Stimulated activated CD8-positive, alpha-beta memory T cell treated with anti-CD3 and anti-CD28 coated beads, Interleukin-12 subunit alpha, Interleukin-12 subunit beta, amount 100 ng/mL, for 24 hours (primary cell): ENCODE data around the gene UBC.
"Not testable (repeated sequence)": the region's sequence is repeated elsewhere in the genome, so short reads cannot be mapped to it uniquely, and the experiment has no call there.

Experiments used
- DNase-seq: peaks from one replicate; pipeline ENCODE4 v3.0.0-alpha.2; 2020; ENCODE audit errors: extremely low read depth

Gene UBC

GRCh38 chr12:124884587-124885438 is 29.6 kb downstream of the UBC start:
- DNase-seq = no peak

GRCh38 chr12:124883263-124884130 is 31.0 kb downstream of the UBC start:
- DNase-seq = no peak

- DNase-seq = no peak
Measured at GRCh38 chr12:124881123-124881522, 33.3 kb downstream of the UBC start.

DNA sequence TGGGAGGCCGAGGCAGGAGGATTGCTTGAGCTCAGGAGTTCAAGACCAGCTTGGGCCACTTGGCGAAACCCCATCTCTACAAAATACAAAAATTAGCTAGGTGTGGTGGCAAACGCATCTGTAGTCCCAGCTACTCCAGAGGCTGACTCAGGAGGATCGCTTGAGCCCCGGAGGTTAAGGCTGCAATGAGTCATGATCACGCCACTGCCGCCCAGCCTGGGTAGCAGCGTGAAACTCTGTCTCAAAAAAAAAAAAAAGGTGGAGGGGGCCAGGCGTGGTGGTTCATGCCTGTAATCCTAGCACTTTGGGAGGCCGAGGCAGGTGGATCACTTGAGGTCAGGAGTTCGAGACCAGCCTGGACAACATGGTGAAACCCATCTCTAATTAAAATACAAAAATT is 34.1 kb downstream of the UBC start:
- DNase-seq = not testable (repeated sequence)

DNA sequence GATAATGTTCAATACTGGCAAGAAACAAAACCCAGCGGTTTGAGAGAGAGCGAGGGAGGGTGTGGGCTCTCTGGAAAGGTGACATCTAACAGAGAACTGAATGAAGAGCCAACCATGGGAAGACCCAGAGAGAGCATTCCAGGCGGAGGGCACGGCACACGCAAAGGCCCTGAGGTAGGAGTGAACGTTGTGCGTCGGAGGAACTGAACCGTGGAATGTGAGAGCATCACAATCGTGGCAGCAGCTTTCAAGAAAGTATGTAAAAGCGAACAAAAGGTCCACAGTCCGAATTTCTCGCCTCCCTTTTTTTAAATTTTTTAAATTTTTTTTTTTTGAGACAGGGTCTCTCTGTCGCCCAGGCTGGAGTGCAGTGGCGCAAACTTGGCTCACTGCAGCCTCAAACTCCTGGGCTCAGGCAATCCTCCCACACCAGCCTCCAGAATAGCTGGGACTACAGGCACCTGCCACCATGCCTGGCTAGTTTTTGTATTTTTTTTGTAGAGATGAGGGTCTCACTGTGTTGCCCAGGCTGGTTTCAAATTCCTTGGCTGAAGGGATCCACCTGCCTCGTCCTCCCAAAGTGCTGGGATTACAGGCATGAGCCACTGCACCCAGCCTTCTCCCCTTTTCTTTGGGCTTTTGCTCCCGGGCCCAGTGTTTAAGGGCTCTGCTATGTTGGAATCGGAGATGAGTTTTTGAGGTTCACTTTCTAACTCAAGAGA is 35.5 kb downstream of the UBC start:
- no peak for DNase-seq

DNA sequence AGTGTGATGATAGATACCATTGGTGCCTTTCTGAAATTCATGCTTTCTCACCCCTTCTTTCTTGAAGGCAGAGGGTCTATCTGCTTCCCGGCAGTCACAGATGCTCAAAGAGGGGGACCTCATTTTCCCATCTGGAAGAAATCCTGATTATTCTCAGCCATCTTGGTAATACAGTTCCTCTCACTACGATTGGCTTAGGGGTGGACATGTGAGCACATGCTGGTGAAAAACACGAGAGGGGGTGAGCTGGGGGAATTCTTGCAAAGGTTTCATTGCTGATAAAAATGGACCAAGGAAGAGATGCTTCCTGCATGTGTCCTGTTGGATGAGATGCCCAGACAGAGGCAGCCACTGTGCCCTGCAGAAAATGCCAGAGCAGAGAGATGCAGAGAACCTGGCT is 37.0 kb downstream of the UBC start:
- DNase-seq = no peak

GRCh38 chr12:124876171-124876570 is 38.3 kb downstream of the UBC start:
- no peak for DNase-seq

GRCh38 chr12:124875803-124876132 is 38.7 kb downstream of the UBC start:
- DNase-seq = no peak

DNA sequence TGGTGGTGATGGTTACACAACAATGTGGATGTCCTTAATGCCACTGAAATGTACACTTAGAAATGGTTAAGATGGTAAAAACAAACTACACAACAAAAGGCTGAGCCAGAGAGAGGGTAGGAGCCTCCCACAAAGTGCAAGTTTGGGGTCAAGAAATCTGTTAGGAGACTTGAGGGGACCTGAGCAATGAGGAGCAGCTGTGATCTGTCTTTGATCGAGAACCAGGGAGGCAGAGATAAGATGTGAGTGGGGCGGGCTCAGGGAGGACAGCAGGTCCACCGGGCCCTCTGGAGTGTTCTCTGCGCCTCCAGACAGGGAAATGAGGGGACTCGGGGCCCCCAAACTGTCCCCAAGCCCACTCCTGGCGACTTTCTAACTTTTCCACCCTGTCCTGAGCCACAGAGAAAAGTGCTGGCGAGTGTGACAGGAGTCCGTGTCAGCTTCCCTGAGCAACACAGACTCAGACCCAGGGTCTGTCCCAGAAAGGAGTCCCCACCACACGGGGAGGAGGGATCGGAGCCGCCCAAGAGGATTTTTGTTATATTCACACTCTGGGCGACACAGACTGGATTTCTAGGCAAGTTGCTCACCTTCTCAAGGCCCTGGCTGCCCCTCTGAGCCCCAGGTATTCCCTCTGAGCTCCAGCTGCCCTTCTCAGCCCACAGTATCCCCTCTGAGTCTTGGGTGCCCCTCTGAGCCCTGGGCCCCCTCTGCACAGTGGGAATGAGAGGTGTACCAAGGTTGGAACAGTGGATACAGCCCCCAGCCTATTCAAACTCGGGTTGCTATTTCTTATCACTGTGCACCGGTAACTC is 39.3 kb downstream of the UBC start:
- no peak for DNase-seq

GRCh38 chr12:124874188-124874587 is 40.3 kb downstream of the UBC start:
- DNase-seq = no peak

DNA sequence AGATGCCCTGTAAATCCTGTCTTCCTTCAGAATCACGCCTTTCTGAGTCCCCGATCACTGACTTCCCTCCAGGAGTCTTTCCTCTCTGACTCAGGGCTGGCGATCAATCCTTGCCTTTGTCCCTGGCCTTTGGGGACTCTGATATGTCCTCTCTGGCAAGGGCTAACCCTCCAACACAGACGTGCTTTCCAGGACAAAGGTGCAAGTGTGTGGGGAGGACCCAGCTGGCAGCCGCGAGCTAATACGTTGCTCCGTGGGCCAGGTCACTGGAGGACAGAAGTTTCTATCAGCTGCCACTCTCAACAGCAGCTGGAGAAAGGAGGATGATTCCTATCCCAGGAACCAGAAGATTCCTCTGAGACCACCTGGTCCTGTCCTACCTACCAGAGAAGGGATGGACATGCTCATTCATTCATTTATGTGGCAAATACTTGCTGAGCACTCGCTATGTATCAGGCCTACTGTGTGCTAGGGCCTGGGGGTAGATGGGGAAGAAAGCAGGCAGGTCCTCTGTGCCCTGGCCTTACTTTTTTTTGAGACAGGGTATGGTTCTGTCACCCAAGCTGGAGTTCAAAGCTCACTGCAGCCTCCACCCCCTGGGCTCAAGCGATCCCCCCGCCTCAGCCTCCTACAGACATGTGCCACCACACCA is 42.3 kb downstream of the UBC start:
- no peak for DNase-seq

DNA sequence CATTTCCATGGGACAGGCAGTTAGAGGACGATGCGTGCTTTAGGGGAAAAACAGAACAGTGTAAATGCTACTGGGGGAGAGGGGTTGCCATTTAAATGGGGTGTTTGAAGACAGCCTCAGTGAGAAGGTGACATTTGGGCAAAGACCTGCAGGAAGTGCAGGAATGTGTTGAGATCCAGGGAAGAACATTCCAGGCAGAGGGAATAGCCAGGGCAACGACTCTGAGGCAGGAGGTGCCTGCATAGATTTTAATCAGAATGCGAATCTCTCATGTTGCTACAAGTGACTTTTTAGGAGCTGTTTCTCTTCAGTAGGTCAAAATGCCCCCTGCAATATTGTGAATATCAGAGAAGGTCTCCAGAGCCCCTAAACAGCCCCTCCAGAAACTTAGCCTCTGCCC is 43.2 kb downstream of the UBC start:
- DNase-seq = no peak

- no peak for DNase-seq
Measured at GRCh38 chr12:124870515-124870914, 43.9 kb downstream of the UBC start.

DNA sequence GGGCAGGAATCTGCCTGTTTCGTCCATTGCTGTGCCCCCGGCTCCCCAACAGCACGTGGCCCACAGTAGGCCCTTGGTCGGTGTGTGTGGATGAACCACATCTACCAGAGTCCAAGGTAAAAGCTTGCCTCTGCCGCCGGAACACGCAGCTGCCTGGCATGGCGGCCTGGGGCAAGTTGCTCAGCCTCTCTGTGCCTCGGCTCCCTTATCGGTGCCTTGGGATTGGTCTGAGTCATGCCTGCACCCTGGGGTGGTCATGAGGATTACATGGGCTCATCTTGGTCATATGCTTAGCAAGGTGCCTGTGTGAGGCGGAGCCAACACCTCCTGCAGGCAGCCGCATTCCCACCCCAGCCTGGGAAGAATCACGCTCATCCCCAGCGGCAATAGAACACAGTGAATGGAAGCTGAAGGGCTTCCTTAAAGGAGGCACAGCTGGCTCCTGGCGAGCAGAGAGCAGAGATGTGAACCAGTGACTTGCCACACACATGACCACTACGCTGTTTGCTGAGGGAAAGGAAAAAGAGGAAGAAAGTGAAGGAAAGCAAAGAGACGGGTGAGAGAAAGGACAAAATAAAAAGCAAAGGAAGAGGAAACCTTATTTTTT is 45.3 kb downstream of the UBC start:
- DNase-seq = no peak

- no peak for DNase-seq
Measured at GRCh38 chr12:124868252-124869058, 46.0 kb downstream of the UBC start.

GRCh38 chr12:124867401-124867930 is 47.0 kb downstream of the UBC start:
- no peak for DNase-seq

DNA sequence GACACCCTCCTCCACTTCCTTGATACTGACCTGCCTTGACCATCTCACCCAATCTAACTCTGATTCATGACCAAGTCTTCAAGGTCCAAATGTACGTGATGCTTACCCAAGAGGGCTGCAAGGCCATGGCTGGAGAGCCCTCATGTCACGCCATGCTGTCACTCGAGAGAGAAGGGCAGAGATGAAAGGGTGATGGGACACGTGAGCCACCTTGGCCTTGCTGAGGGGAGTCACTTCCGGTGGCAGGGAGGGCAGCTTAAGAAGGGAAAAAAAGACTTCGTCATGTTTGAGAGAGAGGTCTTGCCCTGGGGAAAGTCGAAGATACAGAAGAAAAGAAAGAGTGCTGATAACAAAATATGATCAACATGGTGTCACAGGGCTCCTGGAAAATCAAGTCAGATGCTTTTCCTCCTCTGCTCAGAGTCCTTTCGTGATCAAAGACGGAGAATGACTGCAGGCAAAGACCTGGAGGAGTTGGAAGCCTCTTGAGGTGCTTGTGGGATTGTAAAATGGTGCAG is 47.5 kb downstream of the UBC start:
- DNase-seq = no peak

DNA sequence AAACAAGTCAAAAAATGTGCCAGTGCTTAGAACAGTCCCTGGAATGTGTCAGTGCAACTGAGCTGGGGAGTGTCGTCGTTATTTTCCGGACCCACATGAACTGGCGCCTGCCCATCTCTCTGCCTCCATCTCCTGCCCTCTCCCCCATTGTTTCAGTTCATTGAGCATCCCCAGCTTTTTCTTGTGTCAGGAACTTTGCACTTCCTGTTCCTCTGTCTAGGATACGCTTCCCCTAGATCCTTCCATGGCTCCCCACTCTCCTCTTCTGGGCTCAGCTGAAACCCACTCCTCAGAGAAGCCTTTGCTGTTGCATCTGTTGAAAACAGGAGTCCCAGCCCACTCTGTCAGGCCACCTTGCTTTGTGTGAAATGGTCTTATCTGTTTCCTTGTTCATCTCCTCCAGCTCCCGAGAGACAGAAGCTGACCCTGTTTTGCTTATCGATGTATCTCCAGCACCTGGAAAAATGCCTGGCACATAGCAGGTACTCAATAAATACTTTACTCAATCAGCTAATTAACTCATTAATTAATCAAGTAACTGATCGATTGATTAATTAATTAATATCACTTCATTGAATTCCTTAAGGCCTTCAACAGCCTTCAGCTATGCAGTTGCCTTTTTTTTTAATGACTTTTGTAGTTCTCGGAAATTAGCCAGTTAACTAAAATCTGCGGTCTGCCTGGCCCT is 48.1 kb downstream of the UBC start:
- no peak for DNase-seq

- DNase-seq = no peak
Measured at GRCh38 chr12:124865728-124866127, 48.7 kb downstream of the UBC start.
